Neural crest cell (in vitro differentiated cells): ENCODE data around the gene ABCB11. TPM values are rescaled to one million over a fixed set of nuclear protein-coding genes. Genes with fewer than 3 reads are reported as not detected.
"Not testable (repeated sequence)": the region's sequence is repeated elsewhere in the genome, so short reads cannot be mapped to it uniquely, and the experiment has no call there.

Experiments used
- DNase-seq: peaks from one replicate; pipeline ENCODE4 v3.0.0; 2021; ENCODE audit warnings: low read depth, mixed read lengths, low spot score
- H3K27ac Mint-ChIP-seq: one replicate; pipeline ENCODE4 v1.8.0; 2021; ENCODE audit warnings: mild to moderate bottlenecking, mixed read lengths; ENCODE audit not compliant: unreplicated experiment
- H3K27me3 Mint-ChIP-seq: 2 replicates; pipeline ENCODE4 v1.8.0; 2021; ENCODE audit warnings: low read depth, mild to moderate bottlenecking, mixed read lengths
- H3K36me3 Mint-ChIP-seq: 2 replicates; pipeline ENCODE4 v1.8.0; 2021; ENCODE audit warnings: low read depth, mild to moderate bottlenecking, mixed read lengths
- H3K4me1 Mint-ChIP-seq: 2 replicates; pipeline ENCODE4 v1.8.0; 2021; ENCODE audit warnings: mixed read lengths
- H3K4me3 Mint-ChIP-seq: one replicate; pipeline ENCODE4 v1.8.0; 2021; ENCODE audit warnings: mild to moderate bottlenecking, mixed read lengths
- H3K9me3 Mint-ChIP-seq: 2 replicates; pipeline ENCODE4 v1.8.0; 2021; ENCODE audit warnings: mixed read lengths
- CTCF ChIP-seq: fragments of 200-600 bp; sonication (generic); conservative IDR thresholded peaks from 2 replicates; pipeline ENCODE4 v1.5.0; 2021; ENCODE audit warnings: antibody characterized with exemption, mild to moderate bottlenecking
- total RNA-seq: library from RNA; stranded (reverse); gene quantifications from 2 replicates; pipeline ENCODE4 v1.2.1, GENCODE V29; 2021

Gene ABCB11
- total RNA-seq, 1 donor from 2014 or later, result 0.07 TPM

- Mint-ChIP-seq H3K36me3 (peaks cover 10% of the 10 kb centered on the region), H3K9me3 (no peaks in the 10 kb centered on the region), H3K27me3 (peaks cover 5% of the 10 kb centered on the region), H3K4me3 (peak within 1 kb of the TSS; percentile 96), H3K4me1 (peaks cover 24% of the 10 kb centered on the region), H3K27ac (peak within 1 kb of the TSS; percentile 93)
- TF ChIP-seq CTCF, result no peak
- DNase-seq, result peak; percentile 86
Observed at GRCh38 chr2:168890006-168890782, 140.9 kb downstream of the ABCB11 start, which contains the start of gene SPC25. Gene SPC25 (minus strand): TSS chr2:168890430. CDS start chr2:168889519, 911 bp downstream.

DNA sequence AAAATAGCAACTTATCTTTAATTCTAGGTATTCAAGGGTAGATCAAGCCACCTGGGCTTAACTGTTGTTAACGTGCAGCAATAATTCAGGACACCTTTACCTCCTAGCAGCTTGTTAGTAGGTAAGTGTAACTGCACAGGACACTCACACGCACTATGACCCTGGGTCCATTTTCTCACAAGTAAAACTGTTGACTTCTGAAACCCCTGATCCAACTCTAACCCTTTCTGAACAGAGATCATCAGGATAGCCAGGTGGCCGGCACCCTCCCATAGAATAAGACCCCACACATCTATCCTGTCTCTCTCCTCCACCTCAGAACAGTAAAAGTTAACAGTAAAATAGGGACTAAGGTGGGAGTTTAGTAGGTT, 141.5 kb downstream of the ABCB11 start:
- Mint-ChIP-seq H3K4me3 (peak overlapping the region; percentile 96), H3K4me1 (peaks cover 24% of the 10 kb centered on the region), H3K27ac (peak overlapping the region; percentile 93), H3K36me3 (peaks cover 14% of the 10 kb centered on the region), H3K9me3 (no peaks in the 10 kb centered on the region), H3K27me3 (peaks cover 5% of the 10 kb centered on the region)
- no peak for TF ChIP-seq CTCF
- DNase-seq, result no peak

DNA sequence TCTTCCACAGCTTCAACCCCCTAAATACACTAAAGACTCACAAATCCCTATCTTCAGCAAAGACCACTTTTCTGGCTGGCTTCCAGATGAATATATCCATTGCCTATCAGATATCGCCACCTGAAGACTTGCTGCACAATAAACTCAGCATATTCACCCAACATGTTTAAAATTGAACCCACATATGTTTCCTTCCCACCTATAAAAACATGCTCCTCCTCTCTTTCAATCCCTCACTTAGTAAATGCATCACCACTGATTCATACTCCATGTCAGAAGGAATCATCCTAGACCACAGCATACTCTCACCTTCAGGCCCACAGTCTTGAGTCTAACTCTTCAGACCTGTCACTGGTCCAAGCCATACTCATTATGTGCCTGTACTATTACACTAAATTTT, 146.1 kb downstream of the ABCB11 start:
- no peak overlapping the region for H3K4me3 Mint-ChIP-seq
- no peak for TF ChIP-seq CTCF
- H3K27me3 Mint-ChIP-seq, result no peaks in the 10 kb centered on the region
- H3K9me3 Mint-ChIP-seq, result peaks cover 3% of the 10 kb centered on the region
- no peak for DNase-seq
- H3K27ac Mint-ChIP-seq, result no peak overlapping the region
- peaks cover 23% of the 10 kb centered on the region for H3K36me3 Mint-ChIP-seq
- peaks cover 18% of the 10 kb centered on the region for H3K4me1 Mint-ChIP-seq

DNA sequence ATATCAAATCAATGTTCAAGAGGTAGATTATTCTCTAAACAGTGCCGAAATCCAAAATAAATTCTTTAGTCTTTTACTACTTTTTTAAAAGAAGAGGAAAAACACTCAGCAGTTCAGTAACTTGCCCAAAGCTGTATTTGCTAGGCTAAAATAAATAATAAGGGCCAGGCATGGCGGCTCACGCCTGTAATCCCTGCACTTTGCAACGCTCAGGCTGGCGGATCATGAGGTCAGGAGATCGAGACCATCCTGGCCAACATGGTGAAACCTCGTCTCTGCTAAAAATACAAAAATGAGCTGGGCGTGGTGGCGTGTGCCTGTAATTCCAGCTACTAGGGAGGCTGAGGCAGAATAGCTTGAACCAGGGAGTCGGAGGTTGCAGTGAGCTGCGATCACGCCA, 149.0 kb downstream of the ABCB11 start:
- not testable (repeated sequence) for H3K27ac Mint-ChIP-seq, H3K4me1 Mint-ChIP-seq, H3K4me3 Mint-ChIP-seq, DNase-seq, H3K9me3 Mint-ChIP-seq, H3K27me3 Mint-ChIP-seq
- H3K36me3 Mint-ChIP-seq, result peaks cover 21% of the 10 kb centered on the region

DNA sequence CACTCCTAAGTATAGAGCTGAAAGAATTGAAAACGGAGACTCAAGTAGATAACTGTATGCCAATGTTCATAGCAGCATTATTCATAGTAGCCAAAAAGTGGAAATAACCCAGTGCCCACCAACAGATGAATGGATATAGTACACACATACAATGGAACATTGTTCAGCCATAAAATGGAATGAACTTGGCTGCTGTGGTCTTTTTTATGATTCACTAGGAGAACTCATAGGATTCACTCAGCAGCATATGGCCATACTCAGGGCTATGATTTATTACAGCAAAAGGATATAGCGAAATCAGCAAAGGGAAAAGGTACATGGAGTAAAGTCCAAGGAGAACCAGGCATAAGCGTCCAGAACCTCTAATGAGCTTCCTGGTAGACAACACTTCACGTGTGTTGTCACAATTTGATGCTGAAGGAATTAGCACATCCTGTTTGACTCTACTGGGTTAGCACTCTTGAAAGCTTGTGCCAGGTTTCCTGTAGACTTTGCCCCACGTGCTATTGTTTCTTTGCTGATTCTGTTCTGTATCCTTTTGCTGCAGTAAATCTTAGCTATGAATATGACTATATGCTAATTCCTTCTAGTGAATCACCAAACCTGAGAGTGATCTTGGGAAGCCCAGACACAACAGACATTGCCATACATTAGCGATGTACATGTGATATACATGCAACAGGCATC, 156.6 kb downstream of the ABCB11 start:
- H3K9me3 Mint-ChIP-seq, result peaks cover 2% of the 10 kb centered on the region
- no peaks in the 10 kb centered on the region for H3K27me3 Mint-ChIP-seq
- peaks cover 14% of the 10 kb centered on the region for H3K36me3 Mint-ChIP-seq
- peaks cover 4% of the 10 kb centered on the region for H3K4me1 Mint-ChIP-seq
- DNase-seq, result no peak
- no peak overlapping the region for H3K27ac Mint-ChIP-seq
- no peak overlapping the region for H3K4me3 Mint-ChIP-seq
- no peak for TF ChIP-seq CTCF

DNA sequence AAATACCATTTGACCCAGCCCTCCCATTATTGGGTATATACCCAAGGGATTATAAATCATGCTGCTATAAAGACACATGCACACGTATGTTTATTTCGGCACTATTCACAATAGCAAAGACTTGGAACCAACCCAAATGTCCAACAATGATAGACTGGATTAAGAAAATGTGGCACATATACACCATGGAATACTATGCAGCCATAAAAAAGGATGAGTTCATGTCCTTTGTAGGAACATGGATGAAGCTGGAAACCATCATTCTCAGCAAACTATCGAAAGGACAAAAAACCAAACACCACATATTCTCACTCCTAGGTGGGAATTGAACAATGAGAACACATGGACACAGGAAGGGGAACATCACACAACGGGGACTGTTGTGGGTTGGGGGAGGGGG, 160.3 kb downstream of the ABCB11 start:
- H3K9me3 Mint-ChIP-seq, H3K4me3 Mint-ChIP-seq, H3K27ac Mint-ChIP-seq, H3K27me3 Mint-ChIP-seq, DNase-seq, H3K4me1 Mint-ChIP-seq: not testable (repeated sequence)
- peaks cover 29% of the 10 kb centered on the region for H3K36me3 Mint-ChIP-seq

Other genes starting within 250 kb of the ABCB11 start
- not detected in 2 replicates for gene NOSTRIN, start 228.7 kb downstream of the ABCB11 start, total RNA-seq
- 39.3 and 40.8 TPM in 2 replicates for gene SPC25, start 140.9 kb downstream of the ABCB11 start, total RNA-seq
- not detected in 2 replicates for gene G6PC2, start 130.0 kb downstream of the ABCB11 start, total RNA-seq
- gene DHRS9, start 38.2 kb upstream of the ABCB11 start, total RNA-seq, result not detected in 2 replicates